ENCODE data around the gene FAM25G. TPM values are rescaled to one million over a fixed set of nuclear protein-coding genes. Genes with fewer than 3 reads are reported as not detected.
"Not testable (repeated sequence)": the region's sequence is repeated elsewhere in the genome, so short reads cannot be mapped to it uniquely, and the experiment has no call there.

The FAM25G gene
- total RNA-seq (2021): not detected in 2 replicates
- Bru-seq, nascent RNA: percentile 6 among the genes with signal in this experiment
- percentile 13 among the genes with signal in this experiment for BruChase-seq, experiment 1, labeled RNA remaining after a 2-hour chase
- percentile 29 among the genes with signal in this experiment for BruChase-seq, experiment 2, labeled RNA remaining after a 6-hour chase
- long read RNA-seq: 0 reads

GRCh38 chr10:47491600-47491999 is at the start of gene FAM25G:
TSS of gene FAM25G (minus strand) at chr10:47491700. CDS start at chr10:47491674, 26 bp downstream.
- POLR2A ChIA-PET (ENCODE audit: low non-redundant PET); H3K27ac ChIP-seq (ENCODE audit: low read depth, low read length, poor library complexity, severe bottlenecking); CTCF ChIA-PET: not testable (repeated sequence)

DNA sequence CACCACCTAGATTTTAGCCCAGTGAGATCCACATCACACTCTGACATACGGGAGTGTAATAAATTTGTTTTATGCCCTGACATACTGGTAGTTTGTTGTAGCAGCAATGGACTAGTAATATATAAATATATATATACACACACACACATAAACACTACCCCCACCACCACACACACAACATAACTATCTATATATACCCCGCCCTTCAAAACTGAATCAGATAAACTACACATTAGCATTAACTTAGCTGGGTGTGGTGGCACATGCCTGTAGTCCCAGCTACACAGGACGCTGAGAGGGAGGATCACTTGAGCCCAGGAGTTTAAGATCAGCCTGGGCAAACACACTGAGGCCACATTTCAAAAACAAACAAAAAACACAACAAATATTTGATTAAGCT is 44.9 kb upstream of the FAM25G start:
- H3K9me3 ChIP-seq (ENCODE audit: low read depth, low read length, poor library complexity, severe bottlenecking); DNase-seq (ENCODE audit: low spot score); H3K36me3 ChIP-seq (ENCODE audit: insufficient read depth, low read length, poor library complexity, severe bottlenecking); intact Hi-C loops (cut with micrococcal nuclease; ENCODE audit: unreplicated experiment); H3K4me1 ChIP-seq (ENCODE audit: insufficient read depth, low read length, poor library complexity, severe bottlenecking); H3K27ac ChIP-seq (ENCODE audit: low read depth, low read length, poor library complexity, severe bottlenecking); BruUV-seq (replicated peaks); POLR2A ChIA-PET (ENCODE audit: low non-redundant PET); H3K27me3 ChIP-seq (replicated peaks; ENCODE audit: insufficient read depth, low read depth, low read length, poor library complexity); H3K4me3 ChIP-seq (ENCODE audit: low read depth, low read length, poor library complexity, severe bottlenecking); CTCF ChIA-PET: not testable (repeated sequence)

More at GRCh38 chr10:47491600-47491999, at the start of gene FAM25G:
- H3K4me1 ChIP-seq (ENCODE audit: insufficient read depth, low read length, poor library complexity, severe bottlenecking); H3K27me3 ChIP-seq (replicated peaks; ENCODE audit: insufficient read depth, low read depth, low read length, poor library complexity); H3K4me3 ChIP-seq (ENCODE audit: low read depth, low read length, poor library complexity, severe bottlenecking); intact Hi-C loops (cut with micrococcal nuclease; ENCODE audit: unreplicated experiment); H3K9me3 ChIP-seq (ENCODE audit: low read depth, low read length, poor library complexity, severe bottlenecking); H3K36me3 ChIP-seq (ENCODE audit: insufficient read depth, low read length, poor library complexity, severe bottlenecking); BruUV-seq (replicated peaks); DNase-seq (ENCODE audit: low spot score): not testable (repeated sequence)

GRCh38 chr10:47523475-47523874 is 32.0 kb upstream of the FAM25G start, which contains the start of gene AGAP9:
TSS of gene AGAP9 (minus strand) at chr10:47523638. CDS start at chr10:47523526, 112 bp downstream.
- H3K4me3 ChIP-seq (ENCODE audit: low read depth, low read length, poor library complexity, severe bottlenecking); H3K36me3 ChIP-seq (ENCODE audit: insufficient read depth, low read length, poor library complexity, severe bottlenecking); H3K27me3 ChIP-seq (replicated peaks; ENCODE audit: insufficient read depth, low read depth, low read length, poor library complexity); BruUV-seq (replicated peaks); POLR2A ChIA-PET (ENCODE audit: low non-redundant PET); intact Hi-C loops (cut with micrococcal nuclease; ENCODE audit: unreplicated experiment); H3K4me1 ChIP-seq (ENCODE audit: insufficient read depth, low read length, poor library complexity, severe bottlenecking); DNase-seq (ENCODE audit: low spot score); H3K27ac ChIP-seq (ENCODE audit: low read depth, low read length, poor library complexity, severe bottlenecking); CTCF ChIA-PET; H3K9me3 ChIP-seq (ENCODE audit: low read depth, low read length, poor library complexity, severe bottlenecking): not testable (repeated sequence)

GRCh38 chr10:47502313-47502712 is 10.8 kb upstream of the FAM25G start:
- BruUV-seq (replicated peaks); POLR2A ChIA-PET (ENCODE audit: low non-redundant PET): not testable (repeated sequence)

DNA sequence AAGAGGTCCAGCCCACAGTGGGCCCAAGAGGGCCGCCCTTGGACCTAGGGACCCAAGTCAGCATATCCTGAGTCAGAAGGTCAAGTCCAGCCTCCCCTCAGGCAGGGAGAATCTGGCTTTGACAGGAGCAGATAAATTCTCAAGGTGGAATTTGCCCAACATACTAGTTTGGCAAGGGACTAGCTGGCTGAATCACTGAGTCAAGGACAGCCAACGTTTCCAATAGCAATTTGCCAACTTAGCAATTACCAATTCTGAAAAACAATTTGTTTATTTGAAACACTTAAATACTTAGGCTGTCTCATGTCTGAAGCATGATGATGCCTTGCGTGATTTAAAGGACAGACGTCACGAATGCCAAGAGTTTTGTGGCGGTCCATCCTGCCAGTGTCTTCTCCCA is 2.7 kb upstream of the FAM25G start:
- intact Hi-C loops (cut with micrococcal nuclease; ENCODE audit: unreplicated experiment); H3K4me3 ChIP-seq (ENCODE audit: low read depth, low read length, poor library complexity, severe bottlenecking); CTCF ChIA-PET; BruUV-seq (replicated peaks); H3K27ac ChIP-seq (ENCODE audit: low read depth, low read length, poor library complexity, severe bottlenecking); H3K4me1 ChIP-seq (ENCODE audit: insufficient read depth, low read length, poor library complexity, severe bottlenecking); POLR2A ChIA-PET (ENCODE audit: low non-redundant PET); H3K9me3 ChIP-seq (ENCODE audit: low read depth, low read length, poor library complexity, severe bottlenecking); DNase-seq (ENCODE audit: low spot score); H3K27me3 ChIP-seq (replicated peaks; ENCODE audit: insufficient read depth, low read depth, low read length, poor library complexity); H3K36me3 ChIP-seq (ENCODE audit: insufficient read depth, low read length, poor library complexity, severe bottlenecking): not testable (repeated sequence)

More at GRCh38 chr10:47502313-47502712, 10.8 kb upstream of the FAM25G start:
- H3K4me1 ChIP-seq (ENCODE audit: insufficient read depth, low read length, poor library complexity, severe bottlenecking); H3K27ac ChIP-seq (ENCODE audit: low read depth, low read length, poor library complexity, severe bottlenecking); H3K4me3 ChIP-seq (ENCODE audit: low read depth, low read length, poor library complexity, severe bottlenecking); H3K36me3 ChIP-seq (ENCODE audit: insufficient read depth, low read length, poor library complexity, severe bottlenecking); CTCF ChIA-PET; H3K27me3 ChIP-seq (replicated peaks; ENCODE audit: insufficient read depth, low read depth, low read length, poor library complexity); intact Hi-C loops (cut with micrococcal nuclease; ENCODE audit: unreplicated experiment); DNase-seq (ENCODE audit: low spot score); H3K9me3 ChIP-seq (ENCODE audit: low read depth, low read length, poor library complexity, severe bottlenecking): not testable (repeated sequence)

DNA sequence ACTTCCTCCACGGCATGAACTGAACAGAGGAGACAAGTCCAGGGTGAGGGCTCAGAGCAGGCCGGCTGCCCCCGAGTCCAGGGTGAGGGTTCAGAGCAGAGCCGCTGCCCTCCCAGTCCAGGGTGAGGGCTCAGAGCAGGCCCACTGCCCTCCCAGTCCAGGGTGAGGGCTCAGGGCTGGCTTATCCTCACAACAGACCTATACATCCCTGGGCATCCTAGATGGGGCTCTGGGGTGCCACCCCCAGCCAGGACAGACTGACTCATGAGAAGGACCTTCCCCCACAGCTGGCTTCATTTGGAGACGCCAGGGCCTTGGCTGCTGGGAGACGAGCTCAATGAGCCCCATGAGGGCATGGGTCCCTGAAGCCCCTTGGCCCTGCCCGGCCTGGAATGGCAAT is 1.9 kb downstream of the FAM25G start:
- H3K4me1 ChIP-seq (ENCODE audit: insufficient read depth, low read length, poor library complexity, severe bottlenecking); DNase-seq (ENCODE audit: low spot score); BruUV-seq (replicated peaks); H3K27ac ChIP-seq (ENCODE audit: low read depth, low read length, poor library complexity, severe bottlenecking); H3K4me3 ChIP-seq (ENCODE audit: low read depth, low read length, poor library complexity, severe bottlenecking); intact Hi-C loops (cut with micrococcal nuclease; ENCODE audit: unreplicated experiment); H3K36me3 ChIP-seq (ENCODE audit: insufficient read depth, low read length, poor library complexity, severe bottlenecking); H3K9me3 ChIP-seq (ENCODE audit: low read depth, low read length, poor library complexity, severe bottlenecking); POLR2A ChIA-PET (ENCODE audit: low non-redundant PET); H3K27me3 ChIP-seq (replicated peaks; ENCODE audit: insufficient read depth, low read depth, low read length, poor library complexity); CTCF ChIA-PET: not testable (repeated sequence)

DNA sequence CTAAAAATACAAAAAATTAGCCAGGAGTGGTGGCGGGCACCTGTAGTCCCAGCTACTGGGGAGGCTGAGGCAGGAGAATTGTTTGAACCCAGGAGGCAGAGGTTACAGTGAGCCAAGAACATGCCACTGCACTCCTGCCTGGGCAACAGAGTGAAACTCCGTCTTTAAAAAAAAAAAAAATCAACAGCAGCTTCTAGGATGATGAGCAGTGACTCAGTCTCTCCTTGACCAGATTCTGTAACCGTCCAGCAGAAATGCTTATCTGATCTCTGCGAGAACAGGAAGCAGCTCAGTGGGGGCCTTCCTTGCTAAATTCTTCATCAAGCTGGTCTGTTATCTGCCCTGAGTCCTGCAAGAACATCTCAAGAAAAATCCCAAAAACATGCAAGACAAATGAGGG is 5.6 kb downstream of the FAM25G start:
- H3K4me1 ChIP-seq (ENCODE audit: insufficient read depth, low read length, poor library complexity, severe bottlenecking); H3K4me3 ChIP-seq (ENCODE audit: low read depth, low read length, poor library complexity, severe bottlenecking); BruUV-seq (replicated peaks); H3K9me3 ChIP-seq (ENCODE audit: low read depth, low read length, poor library complexity, severe bottlenecking); POLR2A ChIA-PET (ENCODE audit: low non-redundant PET); CTCF ChIA-PET; H3K27ac ChIP-seq (ENCODE audit: low read depth, low read length, poor library complexity, severe bottlenecking); H3K27me3 ChIP-seq (replicated peaks; ENCODE audit: insufficient read depth, low read depth, low read length, poor library complexity); intact Hi-C loops (cut with micrococcal nuclease; ENCODE audit: unreplicated experiment); H3K36me3 ChIP-seq (ENCODE audit: insufficient read depth, low read length, poor library complexity, severe bottlenecking): not testable (repeated sequence)
- peak; percentile 64 for DNase-seq (ENCODE audit: low spot score)

DNA sequence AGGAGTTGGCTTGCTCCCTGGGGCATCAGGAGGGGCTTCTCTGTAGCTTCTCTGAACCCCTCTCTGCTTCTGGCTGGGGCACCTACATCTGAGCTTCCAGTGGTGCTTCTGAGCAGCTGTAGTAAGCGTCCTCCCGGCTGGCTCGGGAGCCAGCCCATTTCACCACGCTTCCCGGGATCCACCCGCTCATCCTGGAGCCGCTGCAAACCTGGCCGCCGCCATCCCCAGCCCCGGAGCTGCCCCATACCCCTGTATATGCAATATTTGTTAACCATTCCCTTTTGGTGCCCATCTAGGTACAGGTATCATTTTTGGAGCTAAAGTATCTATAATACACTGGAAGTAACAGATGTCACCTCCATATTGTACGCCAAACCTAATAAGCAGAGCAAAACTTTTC is 6.7 kb downstream of the FAM25G start:
- intact Hi-C loops (cut with micrococcal nuclease; ENCODE audit: unreplicated experiment); POLR2A ChIA-PET (ENCODE audit: low non-redundant PET): not testable (repeated sequence)

More for the DNA sequence above, 6.7 kb downstream of the FAM25G start:
- H3K4me1 ChIP-seq (ENCODE audit: insufficient read depth, low read length, poor library complexity, severe bottlenecking); H3K27me3 ChIP-seq (replicated peaks; ENCODE audit: insufficient read depth, low read depth, low read length, poor library complexity); H3K36me3 ChIP-seq (ENCODE audit: insufficient read depth, low read length, poor library complexity, severe bottlenecking); BruUV-seq (replicated peaks); H3K9me3 ChIP-seq (ENCODE audit: low read depth, low read length, poor library complexity, severe bottlenecking); H3K4me3 ChIP-seq (ENCODE audit: low read depth, low read length, poor library complexity, severe bottlenecking); DNase-seq (ENCODE audit: low spot score); CTCF ChIA-PET; H3K27ac ChIP-seq (ENCODE audit: low read depth, low read length, poor library complexity, severe bottlenecking): not testable (repeated sequence)

Data from A673 (cell line).